GM21786 (cell line): ENCODE measurements around the gene OR4F17.
"Not testable (repeated sequence)": the region's sequence is repeated elsewhere in the genome, so short reads cannot be mapped to it uniquely, and the experiment has no call there.

Experiments
- ATAC-seq: cut with Tn5 transposase; IDR thresholded peaks from one replicate; pipeline ENCODE4 v1.9.1; 2021; ENCODE audit not compliant: unreplicated experiment

The OR4F17 gene

GRCh38 chr19:106804-107203 lies at the start of gene OR4F17:
Gene OR4F17, plus strand, starts transcription at chr19:107104. Its CDS starts 3,575 bp downstream, at chr19:110679.
- ATAC-seq = not testable (repeated sequence)

DNA sequence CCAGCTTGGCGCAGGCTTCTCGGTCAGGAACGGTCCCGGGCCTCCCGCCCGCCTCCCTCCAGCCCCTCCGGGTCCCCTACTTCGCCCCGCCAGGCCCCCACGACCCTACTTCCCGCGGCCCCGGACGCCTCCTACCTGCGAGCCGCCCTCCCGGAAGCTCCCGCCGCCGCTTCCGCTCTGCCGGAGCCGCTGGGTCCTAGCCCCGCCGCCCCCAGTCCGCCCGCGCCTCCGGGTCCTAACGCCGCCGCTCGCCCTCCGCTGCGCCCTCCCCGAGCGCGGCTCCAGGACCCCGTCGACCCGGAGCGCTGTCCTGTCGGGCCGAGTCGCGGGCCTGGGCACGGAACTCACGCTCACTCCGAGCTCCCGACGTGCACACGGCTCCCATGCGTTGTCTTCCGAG lies 36.1 kb upstream of the OR4F17 start:
- not testable (repeated sequence) for ATAC-seq

DNA sequence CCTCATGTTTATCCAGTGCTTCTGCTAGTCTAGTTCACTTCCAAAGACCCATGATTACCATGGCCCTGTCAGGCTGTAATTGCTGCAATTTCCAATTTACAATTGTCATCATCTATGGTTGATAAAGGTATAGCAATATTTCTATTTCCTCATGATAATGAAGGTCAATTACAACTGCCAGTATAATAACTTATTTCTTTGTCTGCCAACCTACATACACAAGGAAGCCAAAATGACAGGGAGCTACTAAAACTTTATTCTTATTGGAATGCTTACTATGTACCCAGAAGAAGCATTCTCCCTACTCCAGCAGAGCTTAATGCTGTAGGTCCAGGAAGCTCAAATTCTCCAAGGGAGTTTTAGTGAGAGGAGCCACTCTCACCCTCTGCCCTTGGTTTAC lies 24.0 kb upstream of the OR4F17 start:
- ATAC-seq = not testable (repeated sequence)

DNA sequence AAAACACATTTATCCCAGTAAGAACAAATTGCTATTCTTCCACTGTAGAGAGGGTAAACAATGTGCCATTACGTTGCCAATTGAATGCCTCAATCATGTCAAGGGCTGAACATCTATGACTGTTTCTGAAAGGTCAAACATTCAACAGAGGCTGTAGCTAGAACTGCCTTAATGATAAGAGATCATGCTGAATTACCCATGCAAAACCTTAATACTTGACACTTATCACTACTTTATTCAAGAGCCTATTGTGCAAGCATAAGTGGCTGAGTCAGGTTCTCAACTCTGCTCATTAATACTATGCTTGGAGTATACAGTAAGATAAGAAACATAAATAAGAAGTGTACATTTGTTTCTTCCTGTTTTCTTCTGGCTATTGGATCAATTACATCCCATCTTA lies 23.3 kb upstream of the OR4F17 start:
- ATAC-seq = not testable (repeated sequence)

DNA sequence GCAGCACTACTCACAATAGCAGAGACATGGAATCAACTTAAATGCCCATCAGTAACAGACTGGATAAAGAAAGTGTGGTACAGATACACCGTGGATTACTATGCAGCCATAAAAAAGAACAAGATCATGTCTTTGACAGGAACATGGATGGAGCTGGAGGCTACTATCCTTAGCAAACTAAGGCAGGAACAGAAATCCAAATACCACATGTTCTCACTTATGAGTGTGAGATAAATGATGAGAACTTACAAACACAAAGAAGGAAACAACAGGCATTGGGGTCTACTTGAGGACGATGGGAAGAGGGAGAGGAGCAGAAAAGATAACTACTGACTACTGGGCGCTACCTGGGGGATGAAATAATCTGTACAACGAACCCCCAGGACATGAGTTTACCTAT lies 16.2 kb upstream of the OR4F17 start:
- not testable (repeated sequence) for ATAC-seq

GRCh38 chr19:94794-95193 lies 12.1 kb upstream of the OR4F17 start:
- not testable (repeated sequence) for ATAC-seq

DNA sequence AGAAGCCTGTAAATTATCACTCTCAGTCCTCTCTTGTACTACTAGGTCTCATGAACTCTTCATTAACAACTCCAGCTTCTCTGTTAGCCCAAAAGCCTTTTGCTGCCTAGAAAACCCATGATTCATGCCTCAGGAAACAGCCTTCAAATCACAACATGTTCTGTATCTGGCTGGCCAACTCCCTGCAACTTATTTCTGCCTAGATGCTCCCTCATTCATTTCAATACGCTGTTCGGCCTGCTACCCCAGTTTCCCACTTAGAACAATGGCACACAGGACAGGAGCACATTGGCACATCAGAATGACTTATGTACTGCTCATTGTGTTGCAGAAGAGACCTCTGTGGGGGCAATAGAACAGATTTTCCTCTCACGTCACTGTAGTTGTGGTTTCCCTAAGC lies 9.3 kb upstream of the OR4F17 start:
- ATAC-seq = not testable (repeated sequence)

- not testable (repeated sequence) for ATAC-seq
These were observed 13.7 kb downstream of the OR4F17 start for GRCh38 chr19:120443-121140.
